ENCODE results near the gene TUBGCP6. TPM values are rescaled to one million over a fixed set of nuclear protein-coding genes. Genes with fewer than 3 reads are reported as not detected.

TUBGCP6 gene
- total and polyA plus RNA-seq, 10 of the 15 experiments (the other 5 are each of a cell fraction or from before 2014, with no cell fraction given): 0.74 to 41.4 (median 19.4) TPM

DNA sequence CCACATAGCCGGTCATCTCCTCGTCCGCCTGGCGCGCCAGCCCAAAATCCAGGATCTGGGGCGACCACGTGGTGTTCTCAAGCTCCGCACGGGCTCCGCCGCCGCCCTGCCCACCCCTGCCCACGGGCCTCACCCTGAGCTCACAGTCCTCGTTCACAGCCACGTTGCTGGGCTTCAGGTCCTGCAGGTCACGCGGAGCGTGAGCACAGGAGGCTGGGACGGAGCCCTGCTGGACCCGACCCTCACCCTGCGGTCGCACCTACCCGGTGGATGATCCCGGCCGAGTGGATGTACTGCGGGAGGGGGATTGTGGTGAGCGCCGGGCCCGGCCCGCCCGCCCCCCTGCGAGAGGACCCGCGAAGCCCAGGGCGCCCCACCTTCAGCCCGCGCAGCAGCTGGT, 22.2 kb upstream of the TUBGCP6 start:
- Histone ChIP-seq H3K27me3 (replicated peaks in 1 of 2; ENCODE audit: control insufficient read depth in 2 of 2, insufficient read depth in 2 of 2, low read length in 1 of 2) (no peaks in the 10 kb centered on the region), H3K9ac (ENCODE audit: control insufficient read depth, insufficient read depth, low read length) (no peak overlapping the region), H3K79me2 (ENCODE audit: control insufficient read depth, insufficient read depth, low read length) (no peaks in the 10 kb centered on the region), H3K4me3 (no peak overlapping the region), H3K27ac (ENCODE audit: control insufficient read depth, insufficient read depth) (no peak overlapping the region), H3K4me2 (ENCODE audit: control insufficient read depth, insufficient read depth) (no peak overlapping the region), H3K4me1 (ENCODE audit: control insufficient read depth, insufficient read depth, low read length) (peaks cover 22% of the 10 kb centered on the region), H2AFZ (ENCODE audit: control insufficient read depth, low read depth, low read length) (no peak overlapping the region), H3K9me3 (replicated peaks; ENCODE audit: control insufficient read depth, insufficient read depth, low read length) (no peaks in the 10 kb centered on the region), H4K20me1 (ENCODE audit: control insufficient read depth, insufficient read depth) (no peaks in the 10 kb centered on the region), H3K36me3 (ENCODE audit: control insufficient read depth in 2 of 2, insufficient read depth in 2 of 2, low read length in 1 of 2) (no peaks in the 10 kb centered on the region)
- TF ChIP-seq RUNX3 (IDR thresholded peaks at IDR 0.05; ENCODE audit: low read length) (no peak), TCF3 (IDR thresholded peaks at IDR 0.05; ENCODE audit: borderline replicate concordance, insufficient read depth, low read depth, low read length) (no peak), CHD4 (IDR thresholded peaks at IDR 0.05) (no peak), SUZ12 (IDR thresholded peaks at IDR 0.05; ENCODE audit: unreplicated experiment) (no peak), BACH1 (IDR thresholded peaks at IDR 0.05; ENCODE audit: borderline replicate concordance) (no peak), PAX5 (IDR thresholded peaks at IDR 0.05; ENCODE audit: borderline replicate concordance, low read depth, low read length) (no peak), YY1 (IDR thresholded peaks at IDR 0.05; ENCODE audit: low read depth, low read length) (no peak), SMAD1 (IDR thresholded peaks at IDR 0.05; ENCODE audit: low read depth, partially characterized antibody) (no peak), LARP7 (IDR thresholded peaks at IDR 0.05) (no peak), TCF12 (IDR thresholded peaks at IDR 0.05; ENCODE audit: low read depth, low read length) (no peak), SREBF1 (IDR thresholded peaks at IDR 0.05; ENCODE audit: low read length) (no peak), PAX8 (IDR thresholded peaks at IDR 0.05) (no peak), SREBF2 (IDR thresholded peaks at IDR 0.05; ENCODE audit: low read length) (no peak), STAT3 (IDR thresholded peaks at IDR 0.05; ENCODE audit: low read depth, low read length) (no peak), ESRRA (IDR thresholded peaks at IDR 0.05; ENCODE audit: low read length) (no peak), EZH2 (IDR thresholded peaks at IDR 0.05; ENCODE audit: borderline replicate concordance, control insufficient read depth, low read depth, low read length) (no peak), TARDBP (IDR thresholded peaks at IDR 0.05; ENCODE audit: borderline replicate concordance) (no peak)
- TF ChIP-seq, protein P1, sequence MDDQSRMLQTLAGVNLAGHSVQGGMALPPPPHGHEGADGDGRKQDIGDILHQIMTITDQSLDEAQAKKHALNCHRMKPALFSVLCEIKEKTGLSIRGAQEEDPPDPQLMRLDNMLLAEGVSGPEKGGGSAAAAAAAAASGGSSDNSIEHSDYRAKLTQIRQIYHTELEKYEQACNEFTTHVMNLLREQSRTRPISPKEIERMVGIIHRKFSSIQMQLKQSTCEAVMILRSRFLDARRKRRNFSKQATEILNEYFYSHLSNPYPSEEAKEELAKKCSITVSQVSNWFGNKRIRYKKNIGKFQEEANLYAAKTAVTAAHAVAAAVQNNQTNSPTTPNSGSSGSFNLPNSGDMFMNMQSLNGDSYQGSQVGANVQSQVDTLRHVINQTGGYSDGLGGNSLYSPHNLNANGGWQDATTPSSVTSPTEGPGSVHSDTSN (IDR thresholded peaks at IDR 0.05; ENCODE audit: insufficient replicate concordance, low read depth, low read length): no peak
- TF ChIP-seq, protein P2, sequence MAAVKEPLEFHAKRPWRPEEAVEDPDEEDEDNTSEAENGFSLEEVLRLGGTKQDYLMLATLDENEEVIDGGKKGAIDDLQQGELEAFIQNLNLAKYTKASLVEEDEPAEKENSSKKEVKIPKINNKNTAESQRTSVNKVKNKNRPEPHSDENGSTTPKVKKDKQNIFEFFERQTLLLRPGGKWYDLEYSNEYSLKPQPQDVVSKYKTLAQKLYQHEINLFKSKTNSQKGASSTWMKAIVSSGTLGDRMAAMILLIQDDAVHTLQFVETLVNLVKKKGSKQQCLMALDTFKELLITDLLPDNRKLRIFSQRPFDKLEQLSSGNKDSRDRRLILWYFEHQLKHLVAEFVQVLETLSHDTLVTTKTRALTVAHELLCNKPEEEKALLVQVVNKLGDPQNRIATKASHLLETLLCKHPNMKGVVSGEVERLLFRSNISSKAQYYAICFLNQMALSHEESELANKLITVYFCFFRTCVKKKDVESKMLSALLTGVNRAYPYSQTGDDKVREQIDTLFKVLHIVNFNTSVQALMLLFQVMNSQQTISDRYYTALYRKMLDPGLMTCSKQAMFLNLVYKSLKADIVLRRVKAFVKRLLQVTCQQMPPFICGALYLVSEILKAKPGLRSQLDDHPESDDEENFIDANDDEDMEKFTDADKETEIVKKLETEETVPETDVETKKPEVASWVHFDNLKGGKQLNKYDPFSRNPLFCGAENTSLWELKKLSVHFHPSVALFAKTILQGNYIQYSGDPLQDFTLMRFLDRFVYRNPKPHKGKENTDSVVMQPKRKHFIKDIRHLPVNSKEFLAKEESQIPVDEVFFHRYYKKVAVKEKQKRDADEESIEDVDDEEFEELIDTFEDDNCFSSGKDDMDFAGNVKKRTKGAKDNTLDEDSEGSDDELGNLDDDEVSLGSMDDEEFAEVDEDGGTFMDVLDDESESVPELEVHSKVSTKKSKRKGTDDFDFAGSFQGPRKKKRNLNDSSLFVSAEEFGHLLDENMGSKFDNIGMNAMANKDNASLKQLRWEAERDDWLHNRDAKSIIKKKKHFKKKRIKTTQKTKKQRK (IDR thresholded peaks at IDR 0.05; ENCODE audit: low read depth, low read length): no peak
- TF ChIP-seq, protein P3, sequence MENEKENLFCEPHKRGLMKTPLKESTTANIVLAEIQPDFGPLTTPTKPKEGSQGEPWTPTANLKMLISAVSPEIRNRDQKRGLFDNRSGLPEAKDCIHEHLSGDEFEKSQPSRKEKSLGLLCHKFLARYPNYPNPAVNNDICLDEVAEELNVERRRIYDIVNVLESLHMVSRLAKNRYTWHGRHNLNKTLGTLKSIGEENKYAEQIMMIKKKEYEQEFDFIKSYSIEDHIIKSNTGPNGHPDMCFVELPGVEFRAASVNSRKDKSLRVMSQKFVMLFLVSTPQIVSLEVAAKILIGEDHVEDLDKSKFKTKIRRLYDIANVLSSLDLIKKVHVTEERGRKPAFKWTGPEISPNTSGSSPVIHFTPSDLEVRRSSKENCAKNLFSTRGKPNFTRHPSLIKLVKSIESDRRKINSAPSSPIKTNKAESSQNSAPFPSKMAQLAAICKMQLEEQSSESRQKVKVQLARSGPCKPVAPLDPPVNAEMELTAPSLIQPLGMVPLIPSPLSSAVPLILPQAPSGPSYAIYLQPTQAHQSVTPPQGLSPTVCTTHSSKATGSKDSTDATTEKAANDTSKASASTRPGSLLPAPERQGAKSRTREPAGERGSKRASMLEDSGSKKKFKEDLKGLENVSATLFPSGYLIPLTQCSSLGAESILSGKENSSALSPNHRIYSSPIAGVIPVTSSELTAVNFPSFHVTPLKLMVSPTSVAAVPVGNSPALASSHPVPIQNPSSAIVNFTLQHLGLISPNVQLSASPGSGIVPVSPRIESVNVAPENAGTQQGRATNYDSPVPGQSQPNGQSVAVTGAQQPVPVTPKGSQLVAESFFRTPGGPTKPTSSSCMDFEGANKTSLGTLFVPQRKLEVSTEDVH (IDR thresholded peaks at IDR 0.05; ENCODE audit: low read depth, partially characterized antibody): no peak
- 95% methylated on average over 22 of the region's 37 CpGs for WGBS (ENCODE audit: insufficient coverage, insufficient replicate concordance, low lambda C conversion rate, missing lambda C conversion rate)
- no peak for ATAC-seq
- ChIA-PET POLR2A (interaction anchor here (0.7 kb wide), 1 partner anchor 260 kb away, joined by 3 read pairs; no protein-coding TSS in a partner anchor), CTCF (no interaction called here), RAD21 (ENCODE audit: unreplicated experiment) (no interaction called here), SMC1A (ENCODE audit: uncharacterized antibody, unreplicated experiment) (no interaction called here)
- no peak for DNase-seq (ENCODE audit: low read depth, low spot score)
- intact Hi-C loops (cut with micrococcal nuclease; ENCODE audit: unreplicated experiment) (no loop called here), in situ Hi-C loops (cut with MboI) (no loop called here)
- FAIRE-seq: no peak
- no TSS peak for BruUV-seq (replicated peaks)
